Measurements from ENCODE around the gene IBA57.
"Not testable (repeated sequence)": the region's sequence is repeated elsewhere in the genome, so short reads cannot be mapped to it uniquely, and the experiment has no call there.

IBA57 gene

GRCh38 chr1:228214921-228215662 lies 49.5 kb downstream of the IBA57 start:
- FAIRE-seq: no peak

- FAIRE-seq: no peak
These were observed 50.1 kb downstream of the IBA57 start for GRCh38 chr1:228215663-228216116.

- FAIRE-seq: no peak
These were observed 51.0 kb downstream of the IBA57 start for GRCh38 chr1:228216371-228217320.

- peak; percentile 37 for FAIRE-seq
These were observed 52.1 kb downstream of the IBA57 start for GRCh38 chr1:228217551-228218344.

- no peak for FAIRE-seq
These were observed 53.1 kb downstream of the IBA57 start for GRCh38 chr1:228218513-228219244.

GRCh38 chr1:228219245-228219961 lies 53.8 kb downstream of the IBA57 start:
- no peak for FAIRE-seq

GRCh38 chr1:228219962-228220780 lies 54.6 kb downstream of the IBA57 start:
- FAIRE-seq: no peak

GRCh38 chr1:228221097-228221496 lies 55.5 kb downstream of the IBA57 start:
- not testable (repeated sequence) for FAIRE-seq

- FAIRE-seq: no peak
These were observed 56.9 kb downstream of the IBA57 start for GRCh38 chr1:228222548-228222947.

- FAIRE-seq: no peak
These were observed 58.9 kb downstream of the IBA57 start for GRCh38 chr1:228224198-228225164.

- FAIRE-seq: no peak
These were observed 59.6 kb downstream of the IBA57 start for GRCh38 chr1:228225165-228225710.

GRCh38 chr1:228225740-228226139 lies 60.1 kb downstream of the IBA57 start:
- no peak for FAIRE-seq

- no peak for FAIRE-seq
These were observed 60.7 kb downstream of the IBA57 start for GRCh38 chr1:228226141-228226874.

GRCh38 chr1:228226956-228227791 lies 61.6 kb downstream of the IBA57 start:
- no peak for FAIRE-seq

GRCh38 chr1:228228147-228228546 lies 62.5 kb downstream of the IBA57 start:
- FAIRE-seq: not testable (repeated sequence)

GRCh38 chr1:228228601-228229074 lies 63.0 kb downstream of the IBA57 start:
- no peak for FAIRE-seq

- peak; percentile 46 for FAIRE-seq
These were observed 65.6 kb downstream of the IBA57 start for GRCh38 chr1:228231189-228231588.

Measured in TTC549 (cell line).